ENCODE measurements around the gene PDE1C.

Gene PDE1C

DNA sequence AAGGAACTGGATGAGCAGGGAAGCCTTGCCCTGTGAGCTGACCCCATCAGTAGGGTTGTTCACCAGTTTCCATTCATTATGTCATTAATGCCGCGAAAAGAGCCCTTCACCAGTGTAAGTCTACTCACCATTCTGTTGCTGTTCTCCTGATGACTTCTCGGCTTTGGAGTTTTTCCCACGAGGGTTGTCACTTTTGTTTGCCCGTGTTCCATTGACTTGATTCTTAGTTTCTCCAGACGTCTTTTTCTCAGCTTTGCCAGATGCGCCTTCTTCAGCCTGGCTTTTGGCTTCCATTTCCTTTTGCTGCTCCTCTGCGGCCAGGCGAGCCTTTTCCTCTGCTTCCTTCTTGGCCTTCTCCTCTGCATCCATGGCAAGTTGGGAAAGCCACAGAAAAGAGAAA, 254.4 kb downstream of the PDE1C start:
- in situ Hi-C loops (cut with HindIII; ENCODE audit: low sequenced_read_pairs) = no loop called here
- TF ChIP-seq, protein P1, sequence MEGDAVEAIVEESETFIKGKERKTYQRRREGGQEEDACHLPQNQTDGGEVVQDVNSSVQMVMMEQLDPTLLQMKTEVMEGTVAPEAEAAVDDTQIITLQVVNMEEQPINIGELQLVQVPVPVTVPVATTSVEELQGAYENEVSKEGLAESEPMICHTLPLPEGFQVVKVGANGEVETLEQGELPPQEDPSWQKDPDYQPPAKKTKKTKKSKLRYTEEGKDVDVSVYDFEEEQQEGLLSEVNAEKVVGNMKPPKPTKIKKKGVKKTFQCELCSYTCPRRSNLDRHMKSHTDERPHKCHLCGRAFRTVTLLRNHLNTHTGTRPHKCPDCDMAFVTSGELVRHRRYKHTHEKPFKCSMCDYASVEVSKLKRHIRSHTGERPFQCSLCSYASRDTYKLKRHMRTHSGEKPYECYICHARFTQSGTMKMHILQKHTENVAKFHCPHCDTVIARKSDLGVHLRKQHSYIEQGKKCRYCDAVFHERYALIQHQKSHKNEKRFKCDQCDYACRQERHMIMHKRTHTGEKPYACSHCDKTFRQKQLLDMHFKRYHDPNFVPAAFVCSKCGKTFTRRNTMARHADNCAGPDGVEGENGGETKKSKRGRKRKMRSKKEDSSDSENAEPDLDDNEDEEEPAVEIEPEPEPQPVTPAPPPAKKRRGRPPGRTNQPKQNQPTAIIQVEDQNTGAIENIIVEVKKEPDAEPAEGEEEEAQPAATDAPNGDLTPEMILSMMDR (IDR thresholded peaks at IDR 0.05; ENCODE audit: low read depth, low read length) = no peak
- H3K4me3 ChIP-seq (ENCODE audit: low read depth, low read length) = no peak overlapping the region
- DNase-seq (ENCODE audit: low read depth, low spot score) = peak; percentile 26

DNA sequence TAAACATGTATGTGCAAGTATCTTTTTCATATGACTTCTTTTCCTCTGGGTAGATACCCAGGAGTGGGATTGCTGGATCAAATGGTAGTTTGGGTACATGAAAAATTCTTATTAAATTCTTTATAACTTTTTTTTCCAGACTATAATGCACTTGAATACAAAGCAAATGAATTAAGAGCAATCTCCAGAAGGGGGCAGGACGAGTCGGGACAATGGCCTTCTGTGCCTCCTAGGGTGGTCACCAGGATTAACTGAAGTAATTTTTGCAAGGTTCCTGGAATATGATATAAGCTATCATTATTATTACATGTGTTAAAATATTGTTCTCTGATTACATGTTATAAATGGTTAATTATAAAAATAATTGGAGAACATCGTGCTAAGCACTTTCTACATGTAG, 256.0 kb downstream of the PDE1C start:
- TF ChIP-seq, protein P1 (IDR thresholded peaks at IDR 0.05; ENCODE audit: low read depth, low read length) = peak; percentile 28
- in situ Hi-C loops (cut with HindIII; ENCODE audit: low sequenced_read_pairs) = no loop called here
- no peak overlapping the region for H3K4me3 ChIP-seq (ENCODE audit: low read depth, low read length)
- DNase-seq (ENCODE audit: low read depth, low spot score) = peak; percentile 23

DNA sequence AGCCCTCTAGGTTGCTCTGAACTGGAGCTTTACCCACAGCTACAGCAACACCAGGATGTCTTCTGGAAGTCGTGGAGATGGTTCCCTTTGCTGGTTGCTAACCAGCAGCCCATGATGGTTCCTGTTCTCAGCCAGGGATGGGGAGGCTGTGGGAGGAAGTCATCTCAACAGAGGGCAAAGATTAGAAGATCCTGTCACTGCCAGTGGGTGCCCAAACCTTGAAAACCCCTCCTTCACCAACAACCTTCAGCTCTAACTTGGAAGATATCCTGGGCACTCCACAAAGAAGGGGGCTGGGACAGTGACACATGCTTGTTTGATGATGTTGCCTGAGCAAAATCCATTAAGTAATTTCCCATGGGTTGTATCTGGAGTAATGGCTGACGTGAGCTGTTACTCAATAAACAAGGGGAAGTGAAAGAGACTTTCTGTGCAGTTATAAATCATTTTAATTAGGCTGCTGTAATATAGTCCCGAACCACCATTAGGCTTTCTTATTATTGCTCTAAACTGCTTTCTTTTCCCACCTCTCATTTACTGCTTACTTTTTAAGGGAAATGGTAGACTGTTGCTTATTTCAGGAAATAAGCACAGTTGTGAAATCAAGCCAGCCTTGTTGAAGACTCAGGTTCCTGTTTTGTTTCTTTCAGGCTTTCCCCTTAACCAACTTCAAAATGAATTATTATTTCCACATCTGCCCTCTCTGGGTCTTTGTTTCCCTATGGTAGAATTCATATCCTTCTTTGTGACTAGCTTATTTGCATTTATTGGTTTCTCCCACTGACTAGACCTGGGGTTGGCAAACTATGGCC, 258.4 kb downstream of the PDE1C start:
- peak; percentile 48 for DNase-seq (ENCODE audit: low read depth, low spot score)
- TF ChIP-seq, protein P1 (IDR thresholded peaks at IDR 0.05; ENCODE audit: low read depth, low read length) = no peak
- H3K4me3 ChIP-seq (ENCODE audit: low read depth, low read length) = no peak overlapping the region
- in situ Hi-C loops (cut with HindIII; ENCODE audit: low sequenced_read_pairs) = no loop called here

DNA sequence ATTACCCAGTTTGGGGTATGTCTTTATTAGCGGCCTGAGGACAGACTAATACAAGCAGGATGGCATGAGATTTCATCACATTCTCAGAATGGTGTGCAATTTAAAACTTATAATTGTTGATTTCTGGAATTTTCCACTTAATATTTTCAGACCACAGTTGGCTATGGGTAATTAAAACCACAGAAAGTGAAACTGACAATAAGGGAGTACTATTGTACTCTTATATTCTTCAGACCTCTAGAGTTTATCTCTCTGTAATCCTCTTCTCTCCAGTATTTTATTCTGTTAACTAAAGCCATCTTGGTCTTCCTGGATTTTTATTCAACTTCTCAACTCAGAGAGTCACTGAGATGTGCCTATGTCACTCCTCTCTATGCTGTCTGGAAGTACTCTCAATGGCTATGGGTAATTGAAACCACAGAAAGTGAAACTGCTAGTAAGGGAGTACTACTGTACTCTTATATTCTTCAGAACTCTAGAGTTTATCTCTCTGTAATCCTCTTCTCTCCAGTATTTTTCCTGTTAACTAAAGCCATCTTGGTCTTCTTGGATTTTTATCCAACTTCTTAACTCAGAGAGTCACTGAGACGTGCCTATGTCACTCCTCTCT, 264.9 kb downstream of the PDE1C start:
- H3K4me3 ChIP-seq (ENCODE audit: low read depth, low read length) = no peak overlapping the region
- in situ Hi-C loops (cut with HindIII; ENCODE audit: low sequenced_read_pairs) = no loop called here
- TF ChIP-seq, protein P1 (IDR thresholded peaks at IDR 0.05; ENCODE audit: low read depth, low read length) = no peak
- DNase-seq (ENCODE audit: low read depth, low spot score) = no peak

DNA sequence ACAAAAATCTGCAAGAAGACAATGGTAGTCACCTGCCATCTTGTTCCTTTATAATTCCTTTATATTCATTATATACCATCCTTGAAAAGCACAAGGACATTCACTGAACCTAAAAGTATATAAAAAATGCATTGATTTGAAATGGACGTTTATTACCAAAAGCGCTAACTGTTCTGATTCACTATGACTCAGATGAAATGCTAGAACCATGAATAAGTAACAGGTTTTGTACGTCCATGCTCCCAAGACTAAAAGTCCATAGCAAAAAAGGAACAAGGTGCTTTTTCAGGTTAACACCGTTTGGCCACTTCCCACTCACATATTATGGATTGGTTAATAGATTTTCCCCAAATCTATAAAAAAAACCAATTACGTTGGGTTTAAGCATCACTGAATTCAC, 273.8 kb downstream of the PDE1C start:
- DNase-seq (ENCODE audit: low read depth, low spot score) = peak; percentile 53
- no peak overlapping the region for H3K4me3 ChIP-seq (ENCODE audit: low read depth, low read length)
- TF ChIP-seq, protein P1 (IDR thresholded peaks at IDR 0.05; ENCODE audit: low read depth, low read length) = no peak
- in situ Hi-C loops (cut with HindIII; ENCODE audit: low sequenced_read_pairs) = no loop called here

DNA sequence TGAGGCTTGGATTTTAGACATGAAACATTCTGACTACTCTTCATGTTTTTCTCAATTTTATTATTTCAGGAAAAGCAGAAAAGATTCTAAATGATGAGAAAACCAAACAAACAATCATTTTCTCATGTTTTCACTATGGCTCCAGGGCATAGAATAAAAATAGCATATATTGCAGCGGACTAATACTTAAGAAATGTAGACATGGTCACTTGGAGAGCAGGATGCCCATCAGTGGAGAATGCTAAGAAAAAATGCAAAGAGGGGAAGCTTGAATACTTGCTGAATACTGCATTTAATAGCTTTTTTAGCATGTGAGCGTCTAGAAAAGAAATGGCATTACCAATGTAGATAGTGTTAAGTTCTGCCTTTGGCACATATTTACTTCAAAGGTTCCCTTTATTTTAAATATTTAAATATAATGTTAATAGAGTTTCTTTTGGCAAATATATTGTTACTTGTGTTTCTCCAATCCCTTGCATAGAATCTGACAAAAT, 275.3 kb downstream of the PDE1C start:
- no peak for DNase-seq (ENCODE audit: low read depth, low spot score)
- no peak overlapping the region for H3K4me3 ChIP-seq (ENCODE audit: low read depth, low read length)
- in situ Hi-C loops (cut with HindIII; ENCODE audit: low sequenced_read_pairs) = no loop called here
- TF ChIP-seq, protein P1 (IDR thresholded peaks at IDR 0.05; ENCODE audit: low read depth, low read length) = no peak

Measured in astrocyte of the spinal cord (primary cell).